Cardiac fibroblast (primary cell): ENCODE results near the gene BDKRB2.
A peak's percentile ranks its signal among the peaks of the same experiment; 100 is the strongest.

Experiments used
- DNase-seq, 2 donors: peaks; one replicate each; pipeline versions ENCODE4 v3.0.0 to v3.0.0-alpha.2; 2010; ENCODE audit warnings: low read depth in 2 of 2
- H3K4me3 ChIP-seq, 2 donors: replicated peaks in 1 of 2; 1 replicate in 1 of 2; 2 replicates in 1 of 2; pipeline ENCODE4 v1.5.1; 2011; ENCODE audit warnings: low read depth in 2 of 2, low read length in 2 of 2, mild to moderate bottlenecking in 2 of 2, moderate library complexity in 1 of 2
- CTCF ChIP-seq: IDR thresholded peaks from one replicate; pipeline ENCODE4 v1.5.1; 2011; ENCODE audit warnings: low read depth, mild to moderate bottlenecking, low read length, inconsistent platforms

Gene BDKRB2

GRCh38 chr14:96225213-96225612 lies 20.6 kb downstream of the BDKRB2 start:
- no peak overlapping the region for H3K4me3 ChIP-seq
- no peak for TF ChIP-seq CTCF
- no peak for DNase-seq

- no peak overlapping the region for H3K4me3 ChIP-seq
- DNase-seq: peak in 1 of 2 donors; percentile 15
- TF ChIP-seq CTCF: no peak
Measured at GRCh38 chr14:96225745-96226151, 21.1 kb downstream of the BDKRB2 start.

- no peak for DNase-seq
- no peak for TF ChIP-seq CTCF
- H3K4me3 ChIP-seq: no peak overlapping the region
Measured at GRCh38 chr14:96227428-96227827, 22.8 kb downstream of the BDKRB2 start.

GRCh38 chr14:96229315-96229714 lies 24.7 kb downstream of the BDKRB2 start:
- H3K4me3 ChIP-seq: no peak overlapping the region
- DNase-seq: peak in 1 of 2 donors; percentile 15
- no peak for TF ChIP-seq CTCF

GRCh38 chr14:96231056-96231455 lies 26.4 kb downstream of the BDKRB2 start:
- DNase-seq: no peak
- no peak for TF ChIP-seq CTCF
- no peak overlapping the region for H3K4me3 ChIP-seq

DNA sequence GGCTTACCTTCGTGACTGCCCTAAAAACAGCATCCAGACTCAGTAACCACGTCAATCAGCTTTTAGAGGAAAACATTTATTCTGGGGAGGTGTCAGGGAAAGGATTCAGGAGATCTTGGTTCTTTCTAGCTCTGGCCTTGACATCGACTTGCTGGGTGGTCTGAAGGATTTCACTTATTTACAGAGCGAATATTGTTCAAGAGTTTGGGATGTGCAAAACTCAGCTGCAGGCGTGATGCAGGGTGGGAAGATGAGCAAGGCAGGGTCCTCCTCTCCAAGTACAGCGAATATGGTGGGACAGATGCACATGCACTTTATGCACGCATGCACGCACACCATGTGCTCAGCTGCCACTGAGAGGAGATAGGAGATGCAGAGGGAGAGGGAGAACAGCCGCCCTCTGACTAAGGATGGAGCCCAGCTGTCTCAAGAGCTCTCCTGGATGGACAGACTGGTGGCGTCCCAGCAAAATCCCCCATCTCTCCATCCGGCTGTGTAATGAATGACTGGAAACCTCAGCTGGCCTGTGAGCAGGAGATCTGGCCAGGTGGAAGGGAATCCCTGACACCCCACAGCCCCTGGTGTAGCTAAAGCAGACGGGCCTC lies 27.0 kb downstream of the BDKRB2 start:
- DNase-seq: no peak
- TF ChIP-seq CTCF: no peak
- no peak overlapping the region for H3K4me3 ChIP-seq

DNA sequence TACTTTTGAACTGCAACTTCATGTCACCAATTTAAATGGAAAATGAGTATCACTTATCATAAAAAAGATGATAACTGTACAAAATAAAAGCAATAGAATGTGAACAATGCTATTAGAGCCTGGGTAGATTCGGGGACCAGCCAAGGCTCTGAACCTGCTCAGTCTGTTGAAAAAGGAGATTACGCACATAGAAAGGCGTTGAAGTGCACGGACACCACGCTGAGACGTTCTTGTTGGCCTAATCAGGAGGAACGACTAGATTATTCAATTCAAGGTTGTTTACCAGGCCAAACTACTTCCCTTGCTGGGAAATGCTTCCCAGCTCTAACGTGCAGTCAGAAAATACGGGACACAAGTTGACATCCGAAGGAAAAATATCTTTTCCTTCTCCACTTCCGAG lies 27.9 kb downstream of the BDKRB2 start:
- TF ChIP-seq CTCF: no peak

More for the DNA sequence above, 27.9 kb downstream of the BDKRB2 start:
- H3K4me3 ChIP-seq: no peak overlapping the region
- no peak for DNase-seq
